K562 (cell line): ENCODE results near the gene FANCC. TPM values are rescaled to one million over a fixed set of nuclear protein-coding genes. Genes with fewer than 3 reads are reported as not detected.

Experiments used
- CAMTA2 ChIP-seq: fragments of 250-450 bp; sonication (Bioruptor Pico); conservative IDR thresholded peaks from 2 replicates; pipeline ENCODE4 v1.5.1; 2022
- CHD4 ChIP-seq: fragments of 200-600 bp; sonication (generic); IDR thresholded peaks from 3 replicates; pipeline ENCODE4 v1.6.1; 2012; ENCODE audit warnings: low read depth, mild to moderate bottlenecking, mixed read lengths, low read length, inconsistent platforms; ENCODE audit not compliant: insufficient read depth, insufficient replicate concordance, poor library complexity, severe bottlenecking
- E4F1 ChIP-seq: fragments of 250-450 bp; sonication (Bioruptor Pico); IDR thresholded peaks from 2 replicates; pipeline ENCODE4 v1.5.0; 2021; ENCODE audit warnings: mild to moderate bottlenecking, borderline replicate concordance
- KAT7 ChIP-seq: sonication (generic); formaldehyde crosslinking; IDR thresholded peaks from 2 replicates; pipeline ENCODE4 v1.8.0; 2022; ENCODE audit warnings: missing genetic modification reagents, mild to moderate bottlenecking, borderline replicate concordance
- KAT8 ChIP-seq: fragments of 450-650 bp; IDR thresholded peaks from 2 replicates; pipeline ENCODE4 v1.6.1; 2016; ENCODE audit warnings: low read depth, mild to moderate bottlenecking
- KLF10 ChIP-seq: fragments of 250-450 bp; sonication (Bioruptor Pico); IDR thresholded peaks from 2 replicates; pipeline ENCODE4 v1.6.1; 2021; ENCODE audit warnings: matching md5 sums
- MAFG ChIP-seq: fragments of 450-650 bp; conservative IDR thresholded peaks from 2 replicates; pipeline ENCODE4 v1.6.1; 2016; ENCODE audit warnings: missing genetic modification characterization, missing compliant biosample characterization
- NR2C1 ChIP-seq, 2 experiments: fragments of 450-650 bp; IDR thresholded peaks; 2 replicates each; pipeline ENCODE4 v1.6.1; 2017; ENCODE audit warnings: mild to moderate bottlenecking in 2 of 2, antibody characterized with exemption in 1 of 2, inconsistent platforms in 1 of 2, missing compliant biosample characterization in 1 of 2, missing genetic modification characterization in 1 of 2
- PRMT5 ChIP-seq: sonication (generic); formaldehyde crosslinking; IDR thresholded peaks from 2 replicates; pipeline ENCODE4 v1.5.0; 2020; ENCODE audit warnings: missing genetic modification reagents
- RBM22 ChIP-seq: fragments of 200-400 bp; formaldehyde crosslinking; IDR thresholded peaks from 2 replicates; pipeline ENCODE4 v1.6.1; 2018; ENCODE audit warnings: low read length, low read depth; ENCODE audit not compliant: poor library complexity, severe bottlenecking
- SAFB ChIP-seq: fragments of 200-400 bp; formaldehyde crosslinking; IDR thresholded peaks from 2 replicates; pipeline ENCODE4 v1.6.1; 2017; ENCODE audit warnings: low read depth, low read length, borderline replicate concordance
- SMARCA4 ChIP-seq: fragments of 450-650 bp; IDR thresholded peaks from 2 replicates; pipeline ENCODE4 v1.6.1; 2016
- SREBF1 ChIP-seq: fragments of 150-350 bp; IDR thresholded peaks from 2 replicates; pipeline ENCODE4 v1.6.1; 2014; ENCODE audit warnings: antibody characterized with exemption, low read depth, low read length, borderline replicate concordance
- TBP ChIP-seq: optimal IDR thresholded peaks from 2 replicates; pipeline ENCODE3; 2011; ENCODE audit warnings: low read depth, low read length, improper control_type of control experiment
- XRCC4 ChIP-seq: IDR thresholded peaks from one replicate; pipeline ENCODE4 v1.6.1; 2011; ENCODE audit not compliant: insufficient read depth, insufficient read length; ENCODE audit errors: extremely low read depth
- ZBTB9 ChIP-seq: fragments of 450-650 bp; formaldehyde crosslinking; IDR thresholded peaks from 2 replicates; pipeline ENCODE4 v1.4.0; 2020; ENCODE audit warnings: mild to moderate bottlenecking, moderate library complexity
- ZNF12 ChIP-seq: sonication (generic); formaldehyde crosslinking; IDR thresholded peaks from 2 replicates; pipeline ENCODE4 v1.4.0; 2020; ENCODE audit warnings: mild to moderate bottlenecking, missing genetic modification reagents
- ZNF586 ChIP-seq: fragments of 450-650 bp; formaldehyde crosslinking; conservative IDR thresholded peaks from 2 replicates; pipeline ENCODE4 v1.4.0; 2020; ENCODE audit warnings: mild to moderate bottlenecking, moderate library complexity
- ZNF699 ChIP-seq: fragments of 250-450 bp; sonication (Bioruptor Pico); IDR thresholded peaks from 2 replicates; pipeline ENCODE4 v1.8.0; 2021; ENCODE audit warnings: mild to moderate bottlenecking, moderate library complexity; ENCODE audit not compliant: insufficient replicate concordance
- polyA plus RNA-seq, 8 experiments: library from polyadenylated mRNA; depleted of rRNA in 4 of 8; stranded (reverse) in 5 of 8; unstranded in 3 of 8; fragments of >200 nt; fragmentation: Nextera tagmentation in 2 of 8; fragmentation: Illumina TruSeq in 1 of 8; extraction: Ambion mirVana in 2 of 8; extraction: Trizol in 1 of 8; gene quantifications; 2 replicates each; pipeline versions ENCODE4 v1.2.1 to v1.2.3, GENCODE V29; 2011 to 2014; ENCODE audit warnings: inconsistent platforms in 1 of 8, missing spikeins in 1 of 8
- total RNA-seq, 7 experiments: library from RNA; depleted of rRNA in 6 of 7; stranded (reverse); fragments of >200 nt in 6 of 7; fragmentation: Illumina TruSeq in 2 of 7; extraction: Trizol in 2 of 7; gene quantifications; 2 replicates each; pipeline versions ENCODE4 v1.2.1 to v1.2.3, GENCODE V29; 2011 to 2021; ENCODE audit warnings: low replicate concordance in 1 of 7
- TF ChIP-seq, protein P1 (sequence below): fragments of 450-650 bp; formaldehyde crosslinking; IDR thresholded peaks from 2 replicates; pipeline ENCODE4 v1.4.0; 2022; ENCODE audit warnings: missing genetic modification characterization
- TF ChIP-seq, protein P2 (sequence below): fragments of 450-650 bp; formaldehyde crosslinking; IDR thresholded peaks from 2 replicates; pipeline ENCODE4 v1.4.0; 2022; ENCODE audit warnings: mild to moderate bottlenecking, moderate library complexity
- TF ChIP-seq, protein P3 (sequence below), 3 experiments: fragments of 200-800 bp in 1 of 3; sonication (Bioruptor generic) in 1 of 3; sonication (generic) in 1 of 3; formaldehyde crosslinking in 1 of 3; IDR thresholded peaks; 2 replicates each; pipeline versions ENCODE4 v1.6.1 to v1.8.0; 2016 to 2022; ENCODE audit warnings: mild to moderate bottlenecking in 2 of 3, missing compliant biosample characterization in 2 of 3, missing genetic modification characterization in 2 of 3, missing genetic modification reagents in 1 of 3

The FANCC gene
- total and polyA plus RNA-seq, 9 of the 15 experiments (the other 6 are each of a cell fraction or from before 2014, with no cell fraction given): 4.6 to 18.4 (median 14.2) TPM

GRCh38 chr9:95307538-95307937 lies 10.0 kb downstream of the FANCC start (continued):
- TF ChIP-seq, protein P1, sequence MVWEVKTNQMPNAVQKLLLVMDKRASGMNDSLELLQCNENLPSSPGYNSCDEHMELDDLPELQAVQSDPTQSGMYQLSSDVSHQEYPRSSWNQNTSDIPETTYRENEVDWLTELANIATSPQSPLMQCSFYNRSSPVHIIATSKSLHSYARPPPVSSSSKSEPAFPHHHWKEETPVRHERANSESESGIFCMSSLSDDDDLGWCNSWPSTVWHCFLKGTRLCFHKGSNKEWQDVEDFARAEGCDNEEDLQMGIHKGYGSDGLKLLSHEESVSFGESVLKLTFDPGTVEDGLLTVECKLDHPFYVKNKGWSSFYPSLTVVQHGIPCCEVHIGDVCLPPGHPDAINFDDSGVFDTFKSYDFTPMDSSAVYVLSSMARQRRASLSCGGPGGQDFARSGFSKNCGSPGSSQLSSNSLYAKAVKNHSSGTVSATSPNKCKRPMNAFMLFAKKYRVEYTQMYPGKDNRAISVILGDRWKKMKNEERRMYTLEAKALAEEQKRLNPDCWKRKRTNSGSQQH: no peak
- TF ChIP-seq SAFB: no peak
- no peak for TF ChIP-seq ZNF586
- no peak for TF ChIP-seq CHD4
- no peak for TF ChIP-seq KLF10 (CRISPR knock-in tag)
- no peak for TF ChIP-seq ZBTB9 (CRISPR knock-in tag)
- no peak for TF ChIP-seq CAMTA2 (CRISPR knock-in tag)
- no peak for TF ChIP-seq XRCC4
- no peak for TF ChIP-seq RBM22
- TF ChIP-seq, protein P2, sequence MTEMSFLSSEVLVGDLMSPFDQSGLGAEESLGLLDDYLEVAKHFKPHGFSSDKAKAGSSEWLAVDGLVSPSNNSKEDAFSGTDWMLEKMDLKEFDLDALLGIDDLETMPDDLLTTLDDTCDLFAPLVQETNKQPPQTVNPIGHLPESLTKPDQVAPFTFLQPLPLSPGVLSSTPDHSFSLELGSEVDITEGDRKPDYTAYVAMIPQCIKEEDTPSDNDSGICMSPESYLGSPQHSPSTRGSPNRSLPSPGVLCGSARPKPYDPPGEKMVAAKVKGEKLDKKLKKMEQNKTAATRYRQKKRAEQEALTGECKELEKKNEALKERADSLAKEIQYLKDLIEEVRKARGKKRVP (CRISPR knock-in tag): no peak
- TF ChIP-seq, protein P3, sequence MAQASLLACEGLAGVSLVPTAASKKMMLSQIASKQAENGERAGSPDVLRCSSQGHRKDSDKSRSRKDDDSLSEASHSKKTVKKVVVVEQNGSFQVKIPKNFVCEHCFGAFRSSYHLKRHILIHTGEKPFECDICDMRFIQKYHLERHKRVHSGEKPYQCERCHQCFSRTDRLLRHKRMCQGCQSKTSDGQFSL (CRISPR knock-in tag; IDR thresholded peaks at IDR 0.05): no peak
- TF ChIP-seq, protein P3 (tag; IDR thresholded peaks at IDR 0.05): no peak
- no peak for TF ChIP-seq E4F1 (CRISPR knock-in tag)
- peak; percentile 65 for TF ChIP-seq SMARCA4
- no peak for TF ChIP-seq KAT8
- TF ChIP-seq TBP: no peak
- TF ChIP-seq SREBF1: no peak
- no peak for TF ChIP-seq PRMT5 (CRISPR knock-in tag)
- TF ChIP-seq KAT7: no peak
- TF ChIP-seq ZNF12: no peak
- no peak for TF ChIP-seq NR2C1 (IDR thresholded peaks at IDR 0.05)
- no peak for TF ChIP-seq NR2C1 (tag; IDR thresholded peaks at IDR 0.05)
- TF ChIP-seq ZNF699 (CRISPR knock-in tag): no peak
- TF ChIP-seq MAFG: no peak
